CD4-positive, alpha-beta T cell treated with Interleukin-4 for 4 hours (primary cell): ENCODE measurements around the gene POLR2M.

ENCODE experiments used
- DNase-seq: peaks from one replicate; pipeline ENCODE4 v3.0.0-alpha.2; 2020

POLR2M gene

GRCh38 chr15:57741089-57741488 is 34.6 kb downstream of the POLR2M start:
- no peak for DNase-seq

- DNase-seq: no peak
These were observed 36.9 kb downstream of the POLR2M start for GRCh38 chr15:57743424-57743823.

GRCh38 chr15:57746786-57747185 is 40.3 kb downstream of the POLR2M start:
- no peak for DNase-seq

GRCh38 chr15:57747206-57747896 is 40.8 kb downstream of the POLR2M start:
- no peak for DNase-seq

- no peak for DNase-seq
These were observed 44.8 kb downstream of the POLR2M start for GRCh38 chr15:57751177-57751800.

- DNase-seq: no peak
These were observed 45.9 kb downstream of the POLR2M start for GRCh38 chr15:57752436-57752835.

GRCh38 chr15:57752840-57753239 is 46.3 kb downstream of the POLR2M start:
- DNase-seq: no peak

GRCh38 chr15:57756466-57756865 is 50.0 kb downstream of the POLR2M start:
- DNase-seq: no peak

GRCh38 chr15:57758560-57758959 is 52.0 kb downstream of the POLR2M start:
- DNase-seq: no peak

GRCh38 chr15:57761562-57761961 is 55.0 kb downstream of the POLR2M start:
- DNase-seq: no peak

- no peak for DNase-seq
These were observed 55.8 kb downstream of the POLR2M start for GRCh38 chr15:57762302-57762701.

- DNase-seq: no peak
These were observed 56.9 kb downstream of the POLR2M start for GRCh38 chr15:57763176-57763964.
